Endothelial cell of umbilical vein (primary cell): ENCODE data around the gene LEUTX.
"Not testable (repeated sequence)": the region's sequence is repeated elsewhere in the genome, so short reads cannot be mapped to it uniquely, and the experiment has no call there.

ENCODE experiments used
- CTCF ChIP-seq, 2 donors: IDR thresholded peaks; 1 replicate in 1 of 2; 2 replicates in 1 of 2; pipeline ENCODE4 v1.5.1; 2011; ENCODE audit warnings: low read length in 2 of 2, mild to moderate bottlenecking in 2 of 2, moderate library complexity in 2 of 2, control low read depth in 1 of 2, inconsistent platforms in 1 of 2, low read depth in 1 of 2; ENCODE audit not compliant: insufficient read depth in 1 of 2; ENCODE audit errors: extremely low read depth in 1 of 2
- EZH2 ChIP-seq: IDR thresholded peaks from 2 replicates; pipeline ENCODE4 v1.6.1; 2012; ENCODE audit warnings: borderline replicate concordance, low read depth, mild to moderate bottlenecking, moderate library complexity, low read length, inconsistent platforms; ENCODE audit not compliant: severe bottlenecking
- FOS ChIP-seq: IDR thresholded peaks from 2 replicates; pipeline ENCODE4 v1.6.1; 2011; ENCODE audit warnings: mild to moderate bottlenecking, low read length, moderate library complexity, borderline replicate concordance; ENCODE audit not compliant: insufficient read depth
- GATA2 ChIP-seq: IDR thresholded peaks from 2 replicates; pipeline ENCODE4 v1.7.0; 2011; ENCODE audit warnings: low read depth, mild to moderate bottlenecking, moderate library complexity, mixed read lengths, low read length; ENCODE audit not compliant: insufficient read length, insufficient read depth
- JUN ChIP-seq: IDR thresholded peaks from 2 replicates; pipeline ENCODE4 v1.6.1; 2011; ENCODE audit warnings: borderline replicate concordance, low read depth; ENCODE audit not compliant: insufficient read length, insufficient read depth
- MAX ChIP-seq: IDR thresholded peaks from 2 replicates; pipeline ENCODE4 v1.6.1; 2011; ENCODE audit not compliant: insufficient read depth, insufficient read length
- MYC ChIP-seq: IDR thresholded peaks from one replicate; pipeline ENCODE4 v1.6.1; 2011; ENCODE audit warnings: mild to moderate bottlenecking, low read depth, low read length
- POLR2A ChIP-seq: IDR thresholded peaks from 2 replicates; pipeline ENCODE4 v1.6.1; 2012; ENCODE audit warnings: low read depth, mild to moderate bottlenecking, control low read depth, low read length
- POLR2AphosphoS5 ChIP-seq: IDR thresholded peaks from 2 replicates; pipeline ENCODE4 v1.6.1; 2012; ENCODE audit warnings: low read depth, mild to moderate bottlenecking, control low read depth, low read length, moderate library complexity; ENCODE audit not compliant: insufficient read depth

- TF ChIP-seq CTCF (IDR thresholded peaks at IDR 0.05; ENCODE audit: extremely low read depth in 1 of 2, insufficient read depth in 1 of 2, low read depth in 1 of 2, low read length in 2 of 2); POLR2A; MYC; EZH2; POLR2AphosphoS5; MAX; FOS; JUN; GATA2: not testable (repeated sequence)
These were observed 35.5 kb downstream of the LEUTX start for GRCh38 chr19:39814111-39814510.
